T-cell (primary cell): Measurements from ENCODE around the gene CTSS. TPM values are rescaled to one million over a fixed set of nuclear protein-coding genes. Genes with fewer than 3 reads are reported as not detected.
"Not testable (repeated sequence)": the region's sequence is repeated elsewhere in the genome, so short reads cannot be mapped to it uniquely, and the experiment has no call there.

Experiments
- ATAC-seq, 4 experiments: fragments of 200-7000 bp in 3 of 4; fragments of 150-1000 bp in 1 of 4; cut with Tn5 transposase; replicated peaks in 1 of 4; 1 replicate in 3 of 4; 2 replicates in 1 of 4; pipeline ENCODE4 v1.10.0; 2021; ENCODE audit warnings: moderate library complexity in 3 of 4, mild to moderate bottlenecking in 2 of 4, moderate number of reproducible peaks in 1 of 4
- CTCF ChIA-PET, 2 donors: fragments of 300-600 bp; sonication (Branson Sonifier 250); formaldehyde crosslinking; loops; one replicate each; lab custom pipeline; 2022; ENCODE audit warnings: antibody characterized with exemption in 2 of 2; lab: Charles Lee
- POLR2A ChIA-PET, 2 donors: fragments of 300-600 bp; sonication (Branson Sonifier 250); formaldehyde crosslinking; loops; one replicate each; lab custom pipeline; 2022; ENCODE audit warnings: antibody characterized with exemption in 2 of 2; lab: Charles Lee
- DNase-seq, 35 experiments: peaks; one replicate each; pipeline versions ENCODE4 v3.0.0 to v3.0.0-alpha.2; 2013 to 2023
- H3K27ac ChIP-seq: one replicate; pipeline ENCODE4 v1.5.1; 2013; ENCODE audit warnings: low read length
- H3K27me3 ChIP-seq, 2 experiments: replicated peaks in 1 of 2; 1 replicate in 1 of 2; 2 replicates in 1 of 2; pipeline versions ENCODE4 v1.6.1 to v1.7.0; 2013; ENCODE audit warnings: low read length in 1 of 2, mixed read lengths in 1 of 2; ENCODE audit not compliant: control insufficient read depth in 2 of 2, insufficient read depth in 2 of 2; ENCODE audit errors: extremely low read depth in 1 of 2
- H3K36me3 ChIP-seq, 2 donors: 1 replicate in 1 of 2; 2 replicates in 1 of 2; pipeline versions ENCODE4 v1.6.1 to v1.7.0; 2013; ENCODE audit warnings: low read length in 1 of 2; ENCODE audit not compliant: control insufficient read depth in 2 of 2, insufficient read depth in 1 of 2; ENCODE audit errors: extremely low read depth in 1 of 2
- H3K4me1 ChIP-seq, 2 experiments: 1 replicate in 1 of 2; 2 replicates in 1 of 2; pipeline versions ENCODE4 v1.6.1 to v1.7.0; 2013; ENCODE audit warnings: low read length in 2 of 2, mixed read lengths in 1 of 2; ENCODE audit not compliant: insufficient read depth in 2 of 2, control insufficient read depth in 1 of 2; ENCODE audit errors: extremely low read depth in 1 of 2
- H3K4me3 ChIP-seq, 2 donors: 1 replicate in 1 of 2; 2 replicates in 1 of 2; pipeline versions ENCODE4 v1.5.1 to v1.7.0; 2013; ENCODE audit warnings: mild to moderate bottlenecking in 2 of 2, low read length in 1 of 2, moderate library complexity in 1 of 2; ENCODE audit not compliant: control insufficient read depth in 1 of 2; ENCODE audit errors: extremely low read depth in 1 of 2
- H3K9me3 ChIP-seq: 2 replicates; pipeline ENCODE4 v1.7.0; 2013
- H3K27ac Mint-ChIP-seq, 2 donors: one replicate each; pipeline ENCODE4 v1.8.0; 2020 to 2021; ENCODE audit warnings: mild to moderate bottlenecking in 2 of 2, mixed read lengths in 2 of 2
- H3K27me3 Mint-ChIP-seq, 2 donors: one replicate each; pipeline ENCODE4 v1.8.0; 2021 to 2022; ENCODE audit warnings: mixed read lengths in 2 of 2
- H3K36me3 Mint-ChIP-seq: one replicate; pipeline ENCODE4 v1.8.0; 2021; ENCODE audit warnings: mixed read lengths
- H3K4me1 Mint-ChIP-seq, 3 donors: one replicate each; pipeline ENCODE4 v1.8.0; 2020 to 2022; ENCODE audit warnings: mixed read lengths in 3 of 3, mild to moderate bottlenecking in 1 of 3
- H3K4me3 Mint-ChIP-seq, 3 donors: one replicate each; pipeline ENCODE4 v1.8.0; 2020 to 2022; ENCODE audit warnings: mild to moderate bottlenecking in 3 of 3, mixed read lengths in 3 of 3, moderate library complexity in 3 of 3
- H3K9me3 Mint-ChIP-seq, 3 donors: one replicate each; pipeline ENCODE4 v1.8.0; 2020 to 2022; ENCODE audit warnings: mixed read lengths in 3 of 3
- WGBS: methylation state at CpG from one replicate; pipeline ENCODE4 v1.1.5; 2013; ENCODE audit warnings: missing lambda C conversion rate; ENCODE audit not compliant: insufficient coverage; 5-methylcytosine and 5-hydroxymethylcytosine counted together
- total RNA-seq, 35 experiments: library from RNA in 6 of 35; stranded (reverse) in 6 of 35; fragments of 120-200 nt in 1 of 35; gene quantifications; one replicate each; pipeline versions ENCODE4 v1.2.1 to v1.2.4 and lab custom pipeline; 2013 to 2026

CTSS gene
- total RNA-seq, 5 donors from 2014 or later (not counting 1 experiment from before 2014, with no cell fraction given): 72.4 to 94.7 (median 92.9) TPM

DNA sequence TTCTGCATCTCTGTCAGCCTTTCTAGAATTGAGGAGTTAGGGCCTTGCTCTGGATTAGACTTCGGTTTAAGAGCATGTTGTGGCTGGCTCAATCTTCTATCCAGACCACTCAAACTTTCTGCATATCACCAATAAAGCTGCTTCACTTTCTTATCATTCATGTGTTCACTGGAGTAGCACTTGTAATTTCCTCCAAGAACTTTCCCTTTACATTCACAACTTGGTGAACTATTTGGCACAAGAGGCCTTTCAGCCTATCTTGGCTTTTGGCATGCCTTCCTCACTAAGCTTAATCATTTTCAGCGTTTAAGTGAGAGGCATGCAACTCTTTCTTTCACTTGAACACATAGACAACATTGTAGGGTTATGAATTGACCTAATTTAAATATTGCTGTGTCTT lies 41.2 kb downstream of the CTSS start:
- WGBS: 100% methylated on average over 1 of the region's 2 CpGs
- no peaks in the 10 kb centered on the region for H3K36me3 ChIP-seq
- no peak for ATAC-seq

DNA sequence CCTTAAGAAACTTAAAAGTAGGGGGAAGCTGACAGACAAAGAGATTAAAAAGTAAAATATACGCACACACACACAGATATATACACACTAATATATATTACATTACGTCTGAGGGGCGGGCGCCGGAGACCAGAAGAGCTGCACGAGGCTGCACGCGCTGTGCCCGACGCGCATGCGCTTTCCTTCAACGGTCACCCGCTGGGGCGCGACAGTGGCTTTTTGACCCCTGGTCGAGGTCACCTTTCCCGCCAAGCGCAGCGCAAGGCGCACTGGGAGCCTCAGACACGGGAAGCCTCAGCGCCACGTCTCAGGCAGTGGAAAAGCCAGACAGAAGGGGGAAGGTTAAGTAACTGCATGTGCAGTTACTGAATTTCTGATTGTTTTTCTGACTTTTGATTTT lies 44.9 kb downstream of the CTSS start, which contains the start of gene HORMAD1:
TSS of gene HORMAD1 (minus strand) at position 193 of the 400 bp plus-strand sequence. CDS start 1,390 bp downstream, outside the sequence.
- Mint-ChIP-seq H3K27me3 (no peaks in the 10 kb centered on the region), H3K4me3 (no peak within 1 kb of the TSS), H3K36me3 (no peaks in the 10 kb centered on the region), H3K9me3 (peaks cover 0 to 3% (median 0%) of the 10 kb centered on the region in 3 donors), H3K4me1 (no peaks in the 10 kb centered on the region), H3K27ac (no peak within 1 kb of the TSS)
- no peaks in the 10 kb centered on the region for H3K9me3 ChIP-seq
- no peaks in the 10 kb centered on the region for H3K36me3 ChIP-seq
- ATAC-seq: no peak
- H3K27me3 ChIP-seq: no peaks in the 10 kb centered on the region
- POLR2A ChIA-PET: no interaction called here
- CTCF ChIA-PET: interaction anchor here in 1 of 2 donors (0.7 kb wide), 1 partner anchor 198 kb away, joined by 4 read pairs; no protein-coding TSS in a partner anchor
- no peak within 1 kb of the TSS for H3K4me3 ChIP-seq
- no peak for DNase-seq
- no peaks in the 10 kb centered on the region for H3K4me1 ChIP-seq
- 96% methylated on average over 9 of the region's 24 CpGs for WGBS
- no peak within 1 kb of the TSS for H3K27ac ChIP-seq

More for the DNA sequence above, 41.2 kb downstream of the CTSS start:
- no peaks in the 10 kb centered on the region for H3K27me3 Mint-ChIP-seq
- no peak for DNase-seq
- ChIA-PET POLR2A (no interaction called here), CTCF (interaction anchor here in 1 of 2 donors (0.7 kb wide), 1 partner anchor 385 kb away, joined by 4 read pairs; no protein-coding TSS in a partner anchor)
- Histone ChIP-seq H3K27me3 (no peaks in the 10 kb centered on the region), H3K27ac (no peak overlapping the region), H3K9me3 (no peaks in the 10 kb centered on the region), H3K4me1 (no peaks in the 10 kb centered on the region), H3K4me3 (no peak overlapping the region)
- H3K9me3 Mint-ChIP-seq: peaks cover 0 to 3% (median 0%) of the 10 kb centered on the region in 3 donors
- no peaks in the 10 kb centered on the region for H3K4me1 Mint-ChIP-seq
- no peak overlapping the region for H3K27ac Mint-ChIP-seq
- H3K4me3 Mint-ChIP-seq: no peak overlapping the region
- no peaks in the 10 kb centered on the region for H3K36me3 Mint-ChIP-seq

DNA sequence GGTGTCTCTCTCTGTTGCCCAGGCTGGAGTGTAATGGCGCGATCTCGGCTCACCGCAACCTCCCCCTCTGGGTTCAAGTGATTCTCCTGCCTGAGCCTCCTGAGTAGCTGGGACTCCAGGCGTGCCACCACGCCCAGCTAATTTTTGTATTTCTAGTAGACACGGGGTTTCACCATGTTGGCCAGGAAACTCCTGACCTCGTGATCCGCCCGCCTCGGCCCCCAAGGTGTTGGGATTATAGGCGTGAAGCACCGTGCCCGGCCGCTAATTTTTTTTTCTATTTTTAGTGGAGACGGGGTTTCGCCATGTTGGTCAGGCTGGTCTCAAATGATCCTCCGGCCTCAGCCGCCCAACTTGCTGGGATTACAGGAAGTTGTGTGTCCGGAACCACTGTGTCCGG lies 45.5 kb downstream of the CTSS start:
- CTCF ChIA-PET: no interaction called here
- POLR2A ChIA-PET: no interaction called here
- no peaks in the 10 kb centered on the region for H3K4me1 Mint-ChIP-seq
- Histone ChIP-seq H3K9me3 (no peaks in the 10 kb centered on the region), H3K27me3 (no peaks in the 10 kb centered on the region), H3K27ac (no peak overlapping the region), H3K36me3 (no peaks in the 10 kb centered on the region), H3K4me3 (no peak overlapping the region), H3K4me1 (no peaks in the 10 kb centered on the region)
- peaks cover 0 to 3% (median 0%) of the 10 kb centered on the region in 3 donors for H3K9me3 Mint-ChIP-seq
- 96% methylated on average over 14 of the region's 21 CpGs for WGBS
- H3K27ac Mint-ChIP-seq: no peak overlapping the region
- H3K4me3 Mint-ChIP-seq: no peak overlapping the region
- ATAC-seq (no peak), DNase-seq (no peak)
- no peaks in the 10 kb centered on the region for H3K27me3 Mint-ChIP-seq
- no peaks in the 10 kb centered on the region for H3K36me3 Mint-ChIP-seq

DNA sequence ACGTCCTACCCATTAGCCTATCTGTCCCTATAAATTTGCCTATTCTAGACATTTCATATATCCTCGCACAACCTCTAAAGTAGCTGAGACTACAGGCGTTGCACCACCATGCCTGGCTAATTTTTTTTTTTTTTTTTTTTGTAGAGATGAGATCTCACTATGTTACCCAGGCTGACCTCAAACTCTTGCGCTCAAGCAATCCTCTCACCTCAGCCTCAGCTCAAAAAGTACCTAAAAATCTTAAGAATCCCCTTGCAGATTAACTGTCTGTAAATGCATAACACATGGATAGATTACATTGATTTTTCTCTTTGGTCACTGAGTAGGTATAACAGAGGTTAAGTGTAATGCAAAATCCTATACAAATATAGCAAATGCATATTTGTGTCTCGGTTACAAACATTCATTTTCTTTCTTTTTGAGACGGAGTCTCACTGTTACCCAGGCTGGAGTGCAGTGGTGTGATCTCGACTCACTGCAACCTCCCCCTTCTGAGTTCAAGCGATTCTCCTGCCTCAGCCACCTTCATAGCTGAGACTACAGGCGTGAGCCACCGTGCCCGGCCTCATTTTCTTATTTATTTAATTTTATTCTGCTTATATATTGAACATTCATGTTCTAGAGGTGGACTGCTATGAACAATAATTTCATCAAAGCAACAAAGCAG lies 47.2 kb downstream of the CTSS start:
- DNase-seq: peak in 1 of 35 experiments; percentile 11
- POLR2A ChIA-PET: no interaction called here

DNA sequence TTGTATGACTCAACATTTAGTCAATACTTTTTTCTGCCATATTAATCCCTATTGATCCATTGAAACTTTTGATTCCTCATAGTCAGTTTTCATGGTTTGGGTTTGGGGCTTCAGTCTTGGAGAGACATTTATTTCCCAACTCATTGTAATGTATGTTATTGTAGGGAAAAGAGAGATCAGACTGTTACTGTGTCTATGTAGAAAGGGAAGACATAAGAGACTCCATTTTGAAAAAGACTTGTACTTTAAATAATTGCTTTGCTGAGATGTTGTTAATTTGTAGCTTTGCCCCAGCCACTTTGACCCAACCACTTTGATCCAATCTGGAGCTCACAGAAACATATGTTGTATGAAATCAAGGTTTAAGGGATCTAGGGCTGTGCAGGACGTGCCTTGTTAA lies 56.5 kb downstream of the CTSS start:
- H3K4me3 ChIP-seq, H3K27me3 ChIP-seq, ATAC-seq, DNase-seq, H3K27ac Mint-ChIP-seq, H3K4me3 Mint-ChIP-seq, H3K36me3 ChIP-seq, H3K36me3 Mint-ChIP-seq, H3K4me1 ChIP-seq, H3K27me3 Mint-ChIP-seq, H3K27ac ChIP-seq, H3K9me3 ChIP-seq, CTCF ChIA-PET, H3K4me1 Mint-ChIP-seq, H3K9me3 Mint-ChIP-seq: not testable (repeated sequence)
- WGBS: no CpG with 5 or more reads among the region's 1 CpG
- POLR2A ChIA-PET: interaction anchor here in 1 of 2 donors (1.3 kb wide), 1 partner anchor 12 kb away, joined by 5 read pairs; the partner anchor contains the start of gene GOLPH3L

More for the DNA sequence above, 47.2 kb downstream of the CTSS start:
- Histone ChIP-seq H3K4me1 (no peaks in the 10 kb centered on the region), H3K36me3 (no peaks in the 10 kb centered on the region), H3K9me3 (no peaks in the 10 kb centered on the region), H3K27me3 (no peaks in the 10 kb centered on the region), H3K4me3 (no peak overlapping the region), H3K27ac (no peak overlapping the region)
- no peaks in the 10 kb centered on the region for H3K27me3 Mint-ChIP-seq
- CTCF ChIA-PET: no interaction called here
- no peak for ATAC-seq
- 60% methylated on average over 3 of the region's 11 CpGs for WGBS
- no peaks in the 10 kb centered on the region for H3K9me3 Mint-ChIP-seq
- no peaks in the 10 kb centered on the region for H3K4me1 Mint-ChIP-seq
- no peaks in the 10 kb centered on the region for H3K36me3 Mint-ChIP-seq
- no peak overlapping the region for H3K4me3 Mint-ChIP-seq
- H3K27ac Mint-ChIP-seq: no peak overlapping the region

DNA sequence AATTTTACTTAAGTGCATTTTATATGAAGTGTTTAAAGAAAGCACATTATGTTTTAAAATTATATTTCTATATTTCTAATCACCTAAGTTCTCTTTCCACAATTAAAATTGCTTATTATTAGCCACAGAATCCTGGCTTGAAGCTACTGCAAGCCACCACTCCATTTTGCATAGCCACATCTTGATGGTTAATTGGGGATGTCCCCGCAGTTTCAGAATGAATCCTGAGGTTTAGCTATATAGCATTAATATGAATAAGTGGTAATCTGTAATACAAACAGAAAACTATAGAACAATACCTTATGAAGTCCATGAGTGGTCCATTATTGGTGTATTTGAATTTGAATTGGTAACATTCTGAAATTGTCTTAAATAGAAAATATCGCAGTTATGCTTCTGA lies 57.0 kb downstream of the CTSS start:
- ATAC-seq: no peak
- DNase-seq: no peak
- Mint-ChIP-seq H3K9me3 (no peaks in the 10 kb centered on the region), H3K4me1 (no peaks in the 10 kb centered on the region), H3K36me3 (no peaks in the 10 kb centered on the region), H3K27ac (no peak overlapping the region), H3K27me3 (no peaks in the 10 kb centered on the region), H3K4me3 (no peak overlapping the region)
- ChIA-PET CTCF (interaction anchor here in 1 of 2 donors (0.6 kb wide), 2 partner anchors 33 to 612 kb away, joined by 3 to 8 read pairs; no protein-coding TSS in a partner anchor), POLR2A (interaction anchor here in 1 of 2 donors (0.8 to 1.3 kb wide), 2 partner anchors 11 to 16 kb away, joined by 3 to 5 read pairs; partner anchors contain the start of gene GOLPH3L)
- Histone ChIP-seq H3K27me3 (no peaks in the 10 kb centered on the region), H3K9me3 (no peaks in the 10 kb centered on the region), H3K36me3 (no peaks in the 10 kb centered on the region), H3K27ac (no peak overlapping the region), H3K4me3 (no peak overlapping the region), H3K4me1 (no peaks in the 10 kb centered on the region)
- WGBS: no CpG with 5 or more reads among the region's 2 CpGs
